K562 (cell line): ENCODE data around the gene NSF. TPM values are rescaled to one million over a fixed set of nuclear protein-coding genes. Genes with fewer than 3 reads are reported as not detected.

ENCODE experiments used
- ELF1 ChIP-seq: fragments of 200-800 bp; sonication (Bioruptor generic); IDR thresholded peaks from 2 replicates; pipeline ENCODE4 v1.6.1; 2016; ENCODE audit warnings: missing genetic modification characterization, missing compliant biosample characterization
- HCFC1 ChIP-seq: IDR thresholded peaks from 2 replicates; pipeline ENCODE4 v1.6.1; 2012; ENCODE audit warnings: low read depth, low read length, improper control_type of control experiment
- MTA3 ChIP-seq: fragments of 450-650 bp; formaldehyde crosslinking; IDR thresholded peaks from 2 replicates; pipeline ENCODE4 v1.6.1; 2017; ENCODE audit warnings: mild to moderate bottlenecking, borderline replicate concordance
- NR4A1 ChIP-seq, 2 experiments: fragments of 250-450 bp in 1 of 2; fragments of 450-650 bp in 1 of 2; sonication (Bioruptor Pico) in 1 of 2; IDR thresholded peaks; 2 replicates each; pipeline versions ENCODE4 v1.4.0 to v1.6.1; 2016 to 2020; ENCODE audit warnings: mild to moderate bottlenecking in 2 of 2, missing compliant biosample characterization in 1 of 2, missing genetic modification characterization in 1 of 2, moderate library complexity in 1 of 2
- POLR2H ChIP-seq: IDR thresholded peaks from 2 replicates; pipeline ENCODE4 v1.6.1; 2016; ENCODE audit warnings: missing genetic modification characterization, low read depth, mild to moderate bottlenecking, control low read depth, missing compliant biosample characterization, moderate library complexity
- PPARD ChIP-seq: fragments of 250-450 bp; sonication (Bioruptor Pico); IDR thresholded peaks from 2 replicates; pipeline ENCODE4 v1.8.0; 2022; ENCODE audit warnings: inconsistent platforms, mild to moderate bottlenecking, moderate library complexity
- RBBP5 ChIP-seq: fragments of 200-600 bp; sonication (generic); IDR thresholded peaks from 2 replicates; pipeline ENCODE4 v1.6.1; 2012; ENCODE audit warnings: borderline replicate concordance, mild to moderate bottlenecking, low read length, control low read depth, inconsistent platforms; ENCODE audit not compliant: insufficient read depth, poor library complexity, severe bottlenecking
- SMARCC2 ChIP-seq: fragments of 450-650 bp; IDR thresholded peaks from 2 replicates; pipeline ENCODE4 v1.6.1; 2017; ENCODE audit warnings: antibody characterized with exemption, moderate library complexity, mild to moderate bottlenecking, low read depth
- THAP12 ChIP-seq: fragments of 250-450 bp; sonication (Bioruptor Pico); IDR thresholded peaks from 2 replicates; pipeline ENCODE4 v1.9.0; 2021; ENCODE audit warnings: mild to moderate bottlenecking, inconsistent platforms
- ZNF165 ChIP-seq: fragments of 250-450 bp; sonication (Bioruptor Pico); IDR thresholded peaks from 2 replicates; pipeline ENCODE4 v1.4.0; 2020; ENCODE audit warnings: borderline replicate concordance
- ZNF274 ChIP-seq: IDR thresholded peaks from 2 replicates; pipeline ENCODE4 v1.6.1; 2011; ENCODE audit warnings: low read depth, mild to moderate bottlenecking, low read length, moderate library complexity, borderline replicate concordance
- ZNF609 ChIP-seq: sonication (generic); formaldehyde crosslinking; IDR thresholded peaks from 2 replicates; pipeline ENCODE4 v1.8.1; 2023; ENCODE audit warnings: missing genetic modification reagents, mild to moderate bottlenecking, borderline replicate concordance
- polyA plus RNA-seq, 8 experiments: library from polyadenylated mRNA; depleted of rRNA in 4 of 8; stranded (reverse) in 5 of 8; unstranded in 3 of 8; fragments of >200 nt; fragmentation: Nextera tagmentation in 2 of 8; fragmentation: Illumina TruSeq in 1 of 8; extraction: Ambion mirVana in 2 of 8; extraction: Trizol in 1 of 8; gene quantifications; 2 replicates each; pipeline versions ENCODE4 v1.2.1 to v1.2.3, GENCODE V29; 2011 to 2014; ENCODE audit warnings: inconsistent platforms in 1 of 8, missing spikeins in 1 of 8
- total RNA-seq, 7 experiments: library from RNA; depleted of rRNA in 6 of 7; stranded (reverse); fragments of >200 nt in 6 of 7; fragmentation: Illumina TruSeq in 2 of 7; extraction: Trizol in 2 of 7; gene quantifications; 2 replicates each; pipeline versions ENCODE4 v1.2.1 to v1.2.3, GENCODE V29; 2011 to 2021; ENCODE audit warnings: low replicate concordance in 1 of 7
- TF ChIP-seq, protein P1 (sequence below): fragments of 200-800 bp; sonication (Bioruptor generic); IDR thresholded peaks from 2 replicates; pipeline ENCODE4 v1.6.1; 2017; ENCODE audit warnings: missing genetic modification characterization, missing compliant biosample characterization
- TF ChIP-seq, protein P2 (sequence below): fragments of 250-450 bp; sonication (Bioruptor Pico); IDR thresholded peaks from 2 replicates; pipeline ENCODE4 v1.4.0; 2020; ENCODE audit warnings: borderline replicate concordance

NSF gene
- total and polyA plus RNA-seq, 9 of the 15 experiments (the other 6 are each of a cell fraction or from before 2014, with no cell fraction given) = 16.7 to 39.8 (median 36.7) TPM

- no peak for TF ChIP-seq ZNF165 (CRISPR knock-in tag)
- TF ChIP-seq, protein P1, sequence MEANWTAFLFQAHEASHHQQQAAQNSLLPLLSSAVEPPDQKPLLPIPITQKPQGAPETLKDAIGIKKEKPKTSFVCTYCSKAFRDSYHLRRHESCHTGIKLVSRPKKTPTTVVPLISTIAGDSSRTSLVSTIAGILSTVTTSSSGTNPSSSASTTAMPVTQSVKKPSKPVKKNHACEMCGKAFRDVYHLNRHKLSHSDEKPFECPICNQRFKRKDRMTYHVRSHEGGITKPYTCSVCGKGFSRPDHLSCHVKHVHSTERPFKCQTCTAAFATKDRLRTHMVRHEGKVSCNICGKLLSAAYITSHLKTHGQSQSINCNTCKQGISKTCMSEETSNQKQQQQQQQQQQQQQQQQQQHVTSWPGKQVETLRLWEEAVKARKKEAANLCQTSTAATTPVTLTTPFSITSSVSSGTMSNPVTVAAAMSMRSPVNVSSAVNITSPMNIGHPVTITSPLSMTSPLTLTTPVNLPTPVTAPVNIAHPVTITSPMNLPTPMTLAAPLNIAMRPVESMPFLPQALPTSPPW (CRISPR knock-in tag) = peak; percentile 91
- peak; percentile 4 for TF ChIP-seq RBBP5
- TF ChIP-seq NR4A1 (CRISPR knock-in tag; IDR thresholded peaks at IDR 0.05) = no peak
- no peak for TF ChIP-seq NR4A1 (tag; IDR thresholded peaks at IDR 0.05)
- TF ChIP-seq MTA3 = peak; percentile 70; the same call in 1 of the 2 replicates
- no peak; the same call in 1 of the 2 replicates for TF ChIP-seq POLR2H (tag)
- no peak for TF ChIP-seq ZNF274
- TF ChIP-seq SMARCC2 = no peak
- TF ChIP-seq ZNF609 (CRISPR knock-in tag) = no peak
- TF ChIP-seq PPARD (CRISPR knock-in tag) = no peak
- TF ChIP-seq ELF1 (tag) = peak; percentile 37; the same call in 1 of the 2 replicates
- TF ChIP-seq, protein P2, sequence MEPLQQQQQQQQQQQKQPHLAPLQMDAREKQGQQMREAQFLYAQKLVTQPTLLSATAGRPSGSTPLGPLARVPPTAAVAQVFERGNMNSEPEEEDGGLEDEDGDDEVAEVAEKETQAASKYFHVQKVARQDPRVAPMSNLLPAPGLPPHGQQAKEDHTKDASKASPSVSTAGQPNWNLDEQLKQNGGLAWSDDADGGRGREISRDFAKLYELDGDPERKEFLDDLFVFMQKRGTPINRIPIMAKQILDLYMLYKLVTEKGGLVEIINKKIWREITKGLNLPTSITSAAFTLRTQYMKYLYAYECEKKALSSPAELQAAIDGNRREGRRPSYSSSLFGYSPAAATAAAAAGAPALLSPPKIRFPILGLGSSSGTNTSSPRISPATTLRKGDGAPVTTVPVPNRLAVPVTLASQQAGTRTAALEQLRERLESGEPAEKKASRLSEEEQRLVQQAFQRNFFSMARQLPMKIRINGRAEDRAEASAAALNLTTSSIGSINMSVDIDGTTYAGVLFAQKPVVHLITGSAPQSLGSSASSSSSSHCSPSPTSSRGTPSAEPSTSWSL (CRISPR knock-in tag) = no peak
- TF ChIP-seq THAP12 (CRISPR knock-in tag) = no peak
- TF ChIP-seq HCFC1 = no peak; the same call in 1 of the 2 replicates
Observed at GRCh38 chr17:46771561-46772474, 181.3 kb downstream of the NSF start (continued).
